ENCODE data around the gene PABPN1.

The PABPN1 gene

GRCh38 chr14:23285530-23286019, 35.7 kb upstream of the PABPN1 start:
- no peak for DNase-seq (ENCODE audit: low spot score)
- in situ Hi-C loops (cut with MboI; ENCODE audit: low sequenced_read_pairs, unreplicated experiment), result no loop called here
- TF ChIP-seq CTCF (IDR thresholded peaks at IDR 0.05; ENCODE audit: borderline replicate concordance, control extremely low read depth, extremely low read depth, insufficient read depth, missing control alignments), result no peak

DNA sequence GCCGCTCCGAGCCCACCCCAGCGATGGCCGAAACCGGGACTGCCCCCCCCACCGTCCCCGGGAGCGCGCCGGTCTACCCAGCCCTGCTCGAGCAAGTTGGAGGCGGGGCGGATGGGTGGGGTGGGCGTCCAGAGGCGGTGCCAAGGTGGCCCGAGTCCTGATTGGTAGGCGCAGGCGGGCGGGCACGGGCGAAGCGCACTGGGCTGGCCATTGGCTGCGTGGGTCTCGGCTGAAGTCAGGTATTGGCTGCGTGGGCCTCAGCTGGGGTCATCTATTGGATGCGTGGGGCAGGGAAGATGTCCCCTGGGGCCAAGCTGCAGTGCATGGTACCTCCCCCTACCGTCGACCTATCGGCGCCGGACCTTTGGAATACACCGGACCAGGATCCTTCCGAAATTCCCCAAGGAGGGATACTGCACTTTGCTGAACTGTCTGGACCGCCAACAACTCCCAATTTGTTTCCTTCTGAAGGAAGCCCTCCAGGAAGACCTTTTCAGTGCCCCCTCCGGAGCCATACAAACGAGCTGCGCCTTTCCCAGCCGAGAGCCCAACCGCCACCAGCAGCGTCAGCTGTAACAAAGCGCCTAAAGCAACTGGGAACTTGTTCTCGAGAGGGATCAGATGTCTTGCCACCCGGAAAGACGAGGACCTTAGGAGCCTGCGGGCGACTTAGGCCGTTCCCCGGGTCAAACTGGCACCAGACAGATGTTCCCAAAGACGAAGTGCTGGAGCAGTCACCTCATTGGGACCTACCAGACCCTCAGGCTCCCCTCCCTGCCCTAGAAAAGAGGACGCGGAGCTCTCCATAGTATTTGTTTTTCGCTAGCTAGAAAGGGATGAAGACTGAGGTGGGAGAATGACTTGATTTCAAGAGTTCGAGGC, 35.0 kb upstream of the PABPN1 start, which contains the start of gene HOMEZ:
TSS of gene HOMEZ (minus strand) at position 113 of the 882 bp plus-strand sequence. CDS start 180 bp downstream, outside the sequence.
- in situ Hi-C loops (cut with MboI; ENCODE audit: low sequenced_read_pairs, unreplicated experiment), result no loop called here
- no peak for TF ChIP-seq CTCF (IDR thresholded peaks at IDR 0.05; ENCODE audit: borderline replicate concordance, control extremely low read depth, extremely low read depth, insufficient read depth, missing control alignments)
- peak; percentile 97 for DNase-seq (ENCODE audit: low spot score)

DNA sequence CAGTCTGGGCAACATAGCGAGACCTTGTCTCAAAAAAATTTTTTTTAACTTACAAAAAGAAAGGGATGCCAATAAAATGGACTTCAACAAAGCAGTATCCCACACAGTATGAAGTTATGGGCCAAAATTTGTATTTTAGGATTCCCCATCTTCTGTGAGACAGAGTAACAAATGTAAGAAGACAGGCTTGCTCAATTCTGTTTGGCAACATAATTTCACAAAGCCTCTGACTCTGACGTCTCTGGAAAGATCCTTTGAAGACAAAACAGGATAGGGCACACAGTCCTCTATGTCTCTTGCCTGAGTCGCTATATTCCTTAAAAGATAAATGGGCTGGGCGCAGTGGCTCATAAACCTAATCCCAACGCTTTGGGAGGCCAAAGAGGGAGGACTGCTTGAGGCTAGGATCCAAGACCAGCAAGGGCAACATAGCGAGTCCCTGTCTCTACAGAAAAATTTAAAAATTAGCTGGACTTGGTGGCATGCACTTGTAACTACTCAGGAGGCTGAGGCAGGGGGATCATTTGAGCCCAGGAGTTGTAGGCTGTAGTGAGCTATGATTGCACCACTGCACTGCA, 34.3 kb upstream of the PABPN1 start:
- DNase-seq (ENCODE audit: low spot score), result no peak
- TF ChIP-seq CTCF (IDR thresholded peaks at IDR 0.05; ENCODE audit: borderline replicate concordance, control extremely low read depth, extremely low read depth, insufficient read depth, missing control alignments), result no peak
- in situ Hi-C loops (cut with MboI; ENCODE audit: low sequenced_read_pairs, unreplicated experiment), result no loop called here

DNA sequence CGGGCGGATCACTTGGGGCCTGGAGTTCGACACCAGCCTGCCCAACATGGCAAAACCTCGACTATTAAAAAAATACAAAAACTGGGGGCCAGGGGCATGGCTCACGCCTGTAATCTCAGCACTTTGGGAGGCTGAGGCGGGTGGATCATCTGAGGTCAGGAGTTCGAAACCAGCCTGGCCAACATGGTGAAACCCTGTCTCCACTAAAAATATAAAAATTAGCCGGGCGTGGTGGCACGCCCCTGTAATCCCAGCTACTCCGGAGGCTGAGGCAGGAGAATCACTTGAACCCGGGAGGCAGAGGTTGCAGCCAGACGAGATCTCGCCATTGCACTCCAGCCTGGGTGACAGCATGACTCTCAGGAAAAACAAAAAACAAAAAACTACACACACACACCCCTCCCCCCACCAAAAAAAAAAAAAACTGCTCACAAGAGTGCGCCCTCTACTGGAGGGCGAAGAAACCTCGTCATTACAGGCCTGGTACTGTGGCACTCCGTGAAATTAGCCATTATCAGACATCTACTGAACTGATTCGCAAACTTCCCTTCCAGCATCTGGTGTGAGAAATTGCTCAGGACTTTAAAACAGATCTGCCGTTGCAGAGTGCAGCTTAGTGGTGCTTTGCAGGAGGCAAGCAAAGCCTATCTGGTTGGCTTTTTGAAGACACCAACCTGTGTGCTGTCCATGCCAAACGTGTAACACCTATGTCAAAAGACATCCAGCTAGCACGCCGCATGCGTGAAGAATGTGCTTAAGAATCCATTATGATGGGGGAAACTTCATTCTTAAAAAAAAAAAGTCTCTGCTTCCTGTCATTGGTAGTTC, 26.3 kb upstream of the PABPN1 start:
- DNase-seq (ENCODE audit: low spot score), result peak; percentile 45
- in situ Hi-C loops (cut with MboI; ENCODE audit: low sequenced_read_pairs, unreplicated experiment), result loop anchor here (10.0 kb wide), 1 partner anchor 170 kb away; no protein-coding TSS in a partner anchor
- TF ChIP-seq CTCF (IDR thresholded peaks at IDR 0.05; ENCODE audit: borderline replicate concordance, control extremely low read depth, extremely low read depth, insufficient read depth, missing control alignments), result peak; percentile 65

DNA sequence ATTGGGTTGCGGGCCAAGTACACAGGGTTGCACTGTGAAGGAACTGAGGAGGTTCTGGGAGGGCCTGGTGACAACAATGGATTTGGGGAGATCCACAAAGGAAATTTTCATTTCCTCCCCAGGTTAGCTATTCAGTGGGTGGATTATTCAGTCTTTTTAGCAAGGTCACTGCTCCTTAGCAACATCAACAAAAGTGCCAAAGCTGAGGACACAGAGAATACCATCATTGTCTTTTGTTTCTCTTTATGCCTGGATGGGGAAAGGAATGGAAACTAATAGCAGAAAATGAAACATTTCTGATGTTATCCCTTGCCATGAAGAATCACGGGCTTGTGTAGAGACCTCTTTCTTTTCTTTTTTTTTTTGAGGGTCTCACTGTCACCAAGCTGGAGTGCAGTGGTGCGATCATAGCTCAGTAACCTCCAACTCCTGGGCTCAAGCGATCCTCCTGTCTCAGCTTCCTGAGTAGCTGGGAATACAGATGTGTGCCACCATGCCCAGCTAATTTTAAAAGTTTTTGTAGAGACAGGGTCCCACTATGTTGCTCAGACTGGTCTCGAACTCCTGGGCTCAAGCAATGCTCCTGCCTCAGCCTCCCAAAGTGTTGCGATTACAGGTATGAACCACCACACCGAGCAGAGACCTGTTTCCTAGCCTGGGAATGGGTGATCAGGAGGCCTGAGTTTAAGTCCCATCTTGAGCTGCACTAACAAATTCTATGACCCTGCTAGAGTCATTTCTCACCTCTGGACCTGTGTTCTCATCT, 25.1 kb upstream of the PABPN1 start:
- TF ChIP-seq CTCF (IDR thresholded peaks at IDR 0.05; ENCODE audit: borderline replicate concordance, control extremely low read depth, extremely low read depth, insufficient read depth, missing control alignments), result no peak
- DNase-seq (ENCODE audit: low spot score), result no peak
- in situ Hi-C loops (cut with MboI; ENCODE audit: low sequenced_read_pairs, unreplicated experiment), result loop anchor here (10.0 kb wide), 1 partner anchor 171 kb away; no protein-coding TSS in a partner anchor

Measured in GM13976 (cell line).